GM21360 (cell line): Measurements from ENCODE around the gene AP2B1.

ENCODE experiments used
- ATAC-seq: cut with Tn5 transposase; IDR thresholded peaks from one replicate; pipeline ENCODE4 v1.9.1; 2021; ENCODE audit warnings: mild to moderate bottlenecking, moderate library complexity; ENCODE audit not compliant: unreplicated experiment

AP2B1 gene

GRCh38 chr17:35765756-35766488 lies 178.8 kb downstream of the AP2B1 start:
- no peak for ATAC-seq

GRCh38 chr17:35766489-35766877 lies 179.4 kb downstream of the AP2B1 start:
- no peak for ATAC-seq

- ATAC-seq = no peak
Measured at GRCh38 chr17:35766903-35767510, 179.9 kb downstream of the AP2B1 start.

GRCh38 chr17:35768797-35769196 lies 181.7 kb downstream of the AP2B1 start:
- ATAC-seq = no peak

GRCh38 chr17:35769895-35770486 lies 182.9 kb downstream of the AP2B1 start:
- ATAC-seq = no peak

- no peak for ATAC-seq
Measured at GRCh38 chr17:35773129-35773528, 186.0 kb downstream of the AP2B1 start.

- no peak for ATAC-seq
Measured at GRCh38 chr17:35773679-35774425, 186.7 kb downstream of the AP2B1 start.

GRCh38 chr17:35774499-35774898 lies 187.4 kb downstream of the AP2B1 start:
- no peak for ATAC-seq

- ATAC-seq = no peak
Measured at GRCh38 chr17:35775039-35775438, 187.9 kb downstream of the AP2B1 start.

- no peak for ATAC-seq
Measured at GRCh38 chr17:35775583-35775982, 188.5 kb downstream of the AP2B1 start.
